SK-N-SH treated with all-trans-retinoic acid at 6 μM for 48 hours (cell line): ENCODE measurements around the gene IRF2BPL.

Source experiments
- ATAC-seq: fragments of 200-7000 bp; cut with Tn5 transposase; 3 replicates; pipeline ENCODE4 v1.9.1; 2020; ENCODE audit warnings: mild to moderate bottlenecking, moderate library complexity
- ARNTL ChIP-seq: fragments of 450-650 bp; formaldehyde crosslinking; IDR thresholded peaks from 2 replicates; pipeline ENCODE4 v1.5.0; 2020; ENCODE audit warnings: low read depth, mild to moderate bottlenecking, moderate library complexity, borderline replicate concordance
- BACH2 ChIP-seq: fragments of 250-450 bp; sonication (Bioruptor Pico); IDR thresholded peaks from 2 replicates; pipeline ENCODE4 v1.9.0; 2021; ENCODE audit warnings: mild to moderate bottlenecking, borderline replicate concordance
- CREB5 ChIP-seq: fragments of 250-450 bp; sonication (Bioruptor Pico); IDR thresholded peaks from 2 replicates; pipeline ENCODE4 v1.5.1; 2020; ENCODE audit warnings: low read depth, mild to moderate bottlenecking, moderate library complexity
- CSDC2 ChIP-seq: fragments of 250-450 bp; sonication (Bioruptor Pico); IDR thresholded peaks from 2 replicates; pipeline ENCODE4 v1.5.0; 2020; ENCODE audit warnings: mild to moderate bottlenecking, moderate library complexity
- CSRNP3 ChIP-seq: fragments of 250-450 bp; sonication (Bioruptor Pico); IDR thresholded peaks from 2 replicates; pipeline ENCODE4 v1.5.1; 2021; ENCODE audit warnings: mild to moderate bottlenecking, moderate library complexity
- ESRRG ChIP-seq: fragments of 250-450 bp; sonication (Bioruptor Pico); IDR thresholded peaks from 2 replicates; pipeline ENCODE4 v1.6.1; 2021; ENCODE audit warnings: mild to moderate bottlenecking
- GLIS3 ChIP-seq: fragments of 250-450 bp; sonication (Bioruptor Pico); IDR thresholded peaks from 2 replicates; pipeline ENCODE4 v1.5.0; 2020; ENCODE audit warnings: mild to moderate bottlenecking, moderate library complexity
- ISL1 ChIP-seq: fragments of 250-450 bp; sonication (Bioruptor Pico); IDR thresholded peaks from 2 replicates; pipeline ENCODE4 v2.1.2; 2022; ENCODE audit warnings: mild to moderate bottlenecking, moderate library complexity
- OSR1 ChIP-seq: fragments of 250-450 bp; sonication (Bioruptor Pico); IDR thresholded peaks from 2 replicates; pipeline ENCODE4 v1.8.0; 2022; ENCODE audit warnings: moderate library complexity, mild to moderate bottlenecking, inconsistent platforms
- PPARA ChIP-seq: fragments of 250-450 bp; sonication (Bioruptor Pico); IDR thresholded peaks from 2 replicates; pipeline ENCODE4 v1.5.0; 2020; ENCODE audit warnings: mild to moderate bottlenecking, borderline replicate concordance
- RARB ChIP-seq: fragments of 250-450 bp; sonication (Bioruptor Pico); IDR thresholded peaks from 2 replicates; pipeline ENCODE4 v1.8.0; 2021; ENCODE audit warnings: mild to moderate bottlenecking, moderate library complexity
- SNAI2 ChIP-seq: fragments of 250-450 bp; sonication (Bioruptor Pico); IDR thresholded peaks from 2 replicates; pipeline ENCODE4 v1.5.0; 2020; ENCODE audit warnings: mild to moderate bottlenecking, moderate library complexity
- TCF4 ChIP-seq: fragments of 250-450 bp; sonication (Bioruptor Pico); IDR thresholded peaks from 2 replicates; pipeline ENCODE4 v1.8.0; 2021; ENCODE audit warnings: mild to moderate bottlenecking, moderate library complexity, borderline replicate concordance
- TOX ChIP-seq: fragments of 250-450 bp; sonication (Bioruptor Pico); IDR thresholded peaks from 2 replicates; pipeline ENCODE4 v1.8.0; 2021; ENCODE audit warnings: mild to moderate bottlenecking, moderate library complexity, borderline replicate concordance
- TSHZ2 ChIP-seq: fragments of 250-450 bp; sonication (Bioruptor Pico); IDR thresholded peaks from 2 replicates; pipeline ENCODE4 v1.5.0; 2020; ENCODE audit warnings: mild to moderate bottlenecking, moderate library complexity
- ZC3H10 ChIP-seq: fragments of 250-450 bp; sonication (Bioruptor Pico); IDR thresholded peaks from 2 replicates; pipeline ENCODE4 v1.5.1; 2021; ENCODE audit warnings: mild to moderate bottlenecking, moderate library complexity
- ZFP3 ChIP-seq: fragments of 250-450 bp; sonication (Bioruptor Pico); IDR thresholded peaks from 2 replicates; pipeline ENCODE4 v1.5.0; 2020; ENCODE audit warnings: mild to moderate bottlenecking, moderate library complexity
- ZNF565 ChIP-seq: fragments of 450-650 bp; formaldehyde crosslinking; conservative IDR thresholded peaks from 2 replicates; pipeline ENCODE4 v1.5.0; 2020; ENCODE audit warnings: low read depth, mild to moderate bottlenecking, moderate library complexity
- ZNF70 ChIP-seq: fragments of 450-650 bp; formaldehyde crosslinking; IDR thresholded peaks from 2 replicates; pipeline ENCODE4 v1.5.0; 2020; ENCODE audit warnings: mild to moderate bottlenecking, moderate library complexity
- TF ChIP-seq, protein P1 (sequence below): fragments of 250-450 bp; sonication (Bioruptor Pico); IDR thresholded peaks from 2 replicates; pipeline ENCODE4 v1.8.0; 2021; ENCODE audit warnings: low read depth, mild to moderate bottlenecking, moderate library complexity, borderline replicate concordance

Gene IRF2BPL

GRCh38 chr14:76998910-76999309 lies 29.6 kb downstream of the IRF2BPL start:
- TF ChIP-seq OSR1 (no peak), ZC3H10 (no peak), TSHZ2 (no peak), ISL1 (CRISPR knock-in tag) (no peak), ZNF70 (CRISPR knock-in tag) (no peak), ESRRG (no peak), PPARA (no peak), RARB (CRISPR knock-in tag) (no peak)
- no peak for ATAC-seq

DNA sequence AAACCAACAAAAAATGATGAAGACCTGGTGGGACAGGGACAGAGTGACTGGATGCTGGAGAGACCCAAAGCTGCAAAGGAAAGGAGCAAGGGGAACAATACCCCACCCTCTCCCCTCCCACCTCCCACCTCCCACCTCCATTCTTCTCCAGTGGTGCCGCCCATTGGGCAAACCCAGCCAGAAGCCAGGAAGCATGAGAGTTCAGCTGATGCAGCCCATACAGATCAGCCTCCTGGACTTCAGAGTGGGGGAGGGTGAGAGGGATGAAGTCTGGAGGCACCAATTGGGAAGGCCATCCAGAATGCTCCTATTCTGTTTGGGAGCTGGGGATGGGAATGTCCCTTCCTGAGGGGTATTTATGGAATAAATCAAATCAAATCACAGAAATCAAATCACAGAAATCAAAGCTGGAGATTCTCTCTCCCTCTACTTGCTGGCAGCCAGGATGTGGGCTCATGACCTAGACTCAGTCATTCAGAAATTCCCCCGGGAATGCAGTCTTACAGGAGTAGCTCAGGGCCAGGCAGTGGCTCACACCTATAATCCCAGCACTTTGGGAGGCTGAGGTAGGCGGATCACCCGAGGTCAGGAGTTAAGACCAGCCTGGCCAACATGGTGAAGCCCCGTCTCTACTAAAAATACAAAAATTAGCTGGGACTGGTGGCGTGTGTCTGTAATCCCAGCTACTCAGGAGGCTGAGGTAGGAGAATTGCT lies 31.1 kb downstream of the IRF2BPL start:
- TF ChIP-seq CSRNP3 (no peak), SNAI2 (CRISPR knock-in tag) (no peak), TSHZ2 (no peak), ISL1 (CRISPR knock-in tag) (no peak), BACH2 (no peak), ZFP3 (CRISPR knock-in tag) (no peak), ZNF565 (CRISPR knock-in tag) (no peak), PPARA (no peak), CREB5 (CRISPR knock-in tag) (no peak), GLIS3 (CRISPR knock-in tag) (no peak), ZNF70 (CRISPR knock-in tag) (no peak), TOX (CRISPR knock-in tag) (no peak), ESRRG (no peak)
- ATAC-seq = no peak

GRCh38 chr14:76996563-76997146 lies 31.9 kb downstream of the IRF2BPL start:
- ATAC-seq = no peak
- TF ChIP-seq TSHZ2 (no peak), TOX (CRISPR knock-in tag) (no peak), CREB5 (CRISPR knock-in tag) (no peak), CSDC2 (no peak), ARNTL (CRISPR knock-in tag) (no peak), TCF4 (CRISPR knock-in tag) (no peak), ISL1 (CRISPR knock-in tag) (no peak), ZFP3 (CRISPR knock-in tag) (no peak), ESRRG (no peak), ZNF70 (CRISPR knock-in tag) (no peak), ZC3H10 (no peak), ZNF565 (CRISPR knock-in tag) (no peak), PPARA (no peak), GLIS3 (CRISPR knock-in tag) (no peak), OSR1 (no peak)
- TF ChIP-seq, protein P1, sequence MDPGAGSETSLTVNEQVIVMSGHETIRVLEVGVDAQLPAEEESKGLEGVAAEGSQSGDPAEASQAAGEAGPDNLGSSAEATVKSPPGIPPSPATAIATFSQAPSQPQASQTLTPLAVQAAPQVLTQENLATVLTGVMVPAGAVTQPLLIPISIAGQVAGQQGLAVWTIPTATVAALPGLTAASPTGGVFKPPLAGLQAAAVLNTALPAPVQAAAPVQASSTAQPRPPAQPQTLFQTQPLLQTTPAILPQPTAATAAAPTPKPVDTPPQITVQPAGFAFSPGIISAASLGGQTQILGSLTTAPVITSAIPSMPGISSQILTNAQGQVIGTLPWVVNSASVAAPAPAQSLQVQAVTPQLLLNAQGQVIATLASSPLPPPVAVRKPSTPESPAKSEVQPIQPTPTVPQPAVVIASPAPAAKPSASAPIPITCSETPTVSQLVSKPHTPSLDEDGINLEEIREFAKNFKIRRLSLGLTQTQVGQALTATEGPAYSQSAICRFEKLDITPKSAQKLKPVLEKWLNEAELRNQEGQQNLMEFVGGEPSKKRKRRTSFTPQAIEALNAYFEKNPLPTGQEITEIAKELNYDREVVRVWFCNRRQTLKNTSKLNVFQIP (CRISPR knock-in tag) = no peak
